ENCODE measurements around the gene ERAP2.

Gene ERAP2

GRCh38 chr5:96844481-96844990 lies 31.8 kb upstream of the ERAP2 start:
- H3K9ac ChIP-seq (ENCODE audit: low read depth, low read length) = no peak overlapping the region
- H3K4me3 ChIP-seq (ENCODE audit: low read depth, low read length) = no peak overlapping the region
- no peak overlapping the region for H3K27ac ChIP-seq (ENCODE audit: low read depth, low read length)

GRCh38 chr5:96851312-96852062 lies 24.8 kb upstream of the ERAP2 start:
- no peaks in the 10 kb centered on the region for H3K4me1 ChIP-seq (ENCODE audit: control insufficient read depth, insufficient read depth, low read length)
- H3K9ac ChIP-seq (ENCODE audit: low read depth, low read length) = no peak overlapping the region
- no peak overlapping the region for H3K27ac ChIP-seq (ENCODE audit: low read depth, low read length)
- no peaks in the 10 kb centered on the region for H3K9me3 ChIP-seq (ENCODE audit: control insufficient read depth, insufficient read depth, low read length)
- H3K4me3 ChIP-seq (ENCODE audit: low read depth, low read length) = no peak overlapping the region
- no peaks in the 10 kb centered on the region for H3K36me3 ChIP-seq (ENCODE audit: control insufficient read depth, insufficient read depth, low read length)
- no peaks in the 10 kb centered on the region for H3K27me3 ChIP-seq (ENCODE audit: control insufficient read depth, insufficient read depth, low read length)

More at GRCh38 chr5:96844481-96844990, 31.8 kb upstream of the ERAP2 start:
- Histone ChIP-seq H3K9me3 (ENCODE audit: control insufficient read depth, insufficient read depth, low read length) (no peaks in the 10 kb centered on the region), H3K4me1 (ENCODE audit: control insufficient read depth, insufficient read depth, low read length) (no peaks in the 10 kb centered on the region), H3K27me3 (ENCODE audit: control insufficient read depth, insufficient read depth, low read length) (no peaks in the 10 kb centered on the region), H3K36me3 (ENCODE audit: control insufficient read depth, insufficient read depth, low read length) (no peaks in the 10 kb centered on the region)

- H3K9me3 ChIP-seq (ENCODE audit: control insufficient read depth, insufficient read depth, low read length) = no peaks in the 10 kb centered on the region
- no peaks in the 10 kb centered on the region for H3K4me1 ChIP-seq (ENCODE audit: control insufficient read depth, insufficient read depth, low read length)
- no peak overlapping the region for H3K27ac ChIP-seq (ENCODE audit: low read depth, low read length)
- H3K9ac ChIP-seq (ENCODE audit: low read depth, low read length) = no peak overlapping the region
- no peaks in the 10 kb centered on the region for H3K36me3 ChIP-seq (ENCODE audit: control insufficient read depth, insufficient read depth, low read length)
- H3K4me3 ChIP-seq (ENCODE audit: low read depth, low read length) = no peak overlapping the region
- no peaks in the 10 kb centered on the region for H3K27me3 ChIP-seq (ENCODE audit: control insufficient read depth, insufficient read depth, low read length)
These were observed 23.5 kb upstream of the ERAP2 start for GRCh38 chr5:96852759-96853158.

- Histone ChIP-seq H3K27ac (ENCODE audit: low read depth, low read length) (no peak overlapping the region), H3K4me1 (ENCODE audit: control insufficient read depth, insufficient read depth, low read length) (no peaks in the 10 kb centered on the region), H3K9ac (ENCODE audit: low read depth, low read length) (no peak overlapping the region), H3K4me3 (ENCODE audit: low read depth, low read length) (no peak overlapping the region), H3K9me3 (ENCODE audit: control insufficient read depth, insufficient read depth, low read length) (no peaks in the 10 kb centered on the region), H3K27me3 (ENCODE audit: control insufficient read depth, insufficient read depth, low read length) (no peaks in the 10 kb centered on the region), H3K36me3 (ENCODE audit: control insufficient read depth, insufficient read depth, low read length) (no peaks in the 10 kb centered on the region)
These were observed 22.2 kb upstream of the ERAP2 start for GRCh38 chr5:96854067-96854466.

GRCh38 chr5:96855031-96855872 lies 21.0 kb upstream of the ERAP2 start:
- Histone ChIP-seq H3K4me3 (ENCODE audit: low read depth, low read length) (no peak overlapping the region), H3K36me3 (ENCODE audit: control insufficient read depth, insufficient read depth, low read length) (no peaks in the 10 kb centered on the region), H3K27me3 (ENCODE audit: control insufficient read depth, insufficient read depth, low read length) (no peaks in the 10 kb centered on the region), H3K9ac (ENCODE audit: low read depth, low read length) (no peak overlapping the region), H3K4me1 (ENCODE audit: control insufficient read depth, insufficient read depth, low read length) (no peaks in the 10 kb centered on the region), H3K27ac (ENCODE audit: low read depth, low read length) (no peak overlapping the region), H3K9me3 (ENCODE audit: control insufficient read depth, insufficient read depth, low read length) (no peaks in the 10 kb centered on the region)

GRCh38 chr5:96856371-96856770 lies 19.9 kb upstream of the ERAP2 start:
- Histone ChIP-seq H3K36me3 (ENCODE audit: control insufficient read depth, insufficient read depth, low read length) (no peaks in the 10 kb centered on the region), H3K9me3 (ENCODE audit: control insufficient read depth, insufficient read depth, low read length) (no peaks in the 10 kb centered on the region)

GRCh38 chr5:96857454-96857853 lies 18.8 kb upstream of the ERAP2 start:
- H3K4me1 ChIP-seq (ENCODE audit: control insufficient read depth, insufficient read depth, low read length) = no peaks in the 10 kb centered on the region
- H3K27me3 ChIP-seq (ENCODE audit: control insufficient read depth, insufficient read depth, low read length) = no peaks in the 10 kb centered on the region
- no peak overlapping the region for H3K27ac ChIP-seq (ENCODE audit: low read depth, low read length)
- H3K9me3 ChIP-seq (ENCODE audit: control insufficient read depth, insufficient read depth, low read length) = no peaks in the 10 kb centered on the region
- no peak overlapping the region for H3K4me3 ChIP-seq (ENCODE audit: low read depth, low read length)
- H3K9ac ChIP-seq (ENCODE audit: low read depth, low read length) = no peak overlapping the region
- H3K36me3 ChIP-seq (ENCODE audit: control insufficient read depth, insufficient read depth, low read length) = no peaks in the 10 kb centered on the region

More at GRCh38 chr5:96856371-96856770, 19.9 kb upstream of the ERAP2 start:
- Histone ChIP-seq H3K4me1 (ENCODE audit: control insufficient read depth, insufficient read depth, low read length) (no peaks in the 10 kb centered on the region), H3K27ac (ENCODE audit: low read depth, low read length) (no peak overlapping the region), H3K27me3 (ENCODE audit: control insufficient read depth, insufficient read depth, low read length) (no peaks in the 10 kb centered on the region), H3K4me3 (ENCODE audit: low read depth, low read length) (no peak overlapping the region), H3K9ac (ENCODE audit: low read depth, low read length) (no peak overlapping the region)

- Histone ChIP-seq H3K4me1 (ENCODE audit: control insufficient read depth, insufficient read depth, low read length) (no peaks in the 10 kb centered on the region), H3K4me3 (ENCODE audit: low read depth, low read length) (no peak overlapping the region), H3K27me3 (ENCODE audit: control insufficient read depth, insufficient read depth, low read length) (no peaks in the 10 kb centered on the region), H3K36me3 (ENCODE audit: control insufficient read depth, insufficient read depth, low read length) (no peaks in the 10 kb centered on the region), H3K27ac (ENCODE audit: low read depth, low read length) (no peak overlapping the region), H3K9ac (ENCODE audit: low read depth, low read length) (no peak overlapping the region), H3K9me3 (ENCODE audit: control insufficient read depth, insufficient read depth, low read length) (no peaks in the 10 kb centered on the region)
These were observed 18.4 kb upstream of the ERAP2 start for GRCh38 chr5:96857924-96858323.

- H3K27me3 ChIP-seq (ENCODE audit: control insufficient read depth, insufficient read depth, low read length) = no peaks in the 10 kb centered on the region
- H3K4me3 ChIP-seq (ENCODE audit: low read depth, low read length) = no peak overlapping the region
- H3K9ac ChIP-seq (ENCODE audit: low read depth, low read length) = no peak overlapping the region
- H3K9me3 ChIP-seq (ENCODE audit: control insufficient read depth, insufficient read depth, low read length) = no peaks in the 10 kb centered on the region
- H3K4me1 ChIP-seq (ENCODE audit: control insufficient read depth, insufficient read depth, low read length) = no peaks in the 10 kb centered on the region
- no peaks in the 10 kb centered on the region for H3K36me3 ChIP-seq (ENCODE audit: control insufficient read depth, insufficient read depth, low read length)
- H3K27ac ChIP-seq (ENCODE audit: low read depth, low read length) = no peak overlapping the region
These were observed 16.9 kb upstream of the ERAP2 start for GRCh38 chr5:96859375-96859774.

GRCh38 chr5:96861076-96861475 lies 15.2 kb upstream of the ERAP2 start:
- Histone ChIP-seq H3K27me3 (ENCODE audit: control insufficient read depth, insufficient read depth, low read length) (no peaks in the 10 kb centered on the region), H3K9me3 (ENCODE audit: control insufficient read depth, insufficient read depth, low read length) (no peaks in the 10 kb centered on the region), H3K4me1 (ENCODE audit: control insufficient read depth, insufficient read depth, low read length) (no peaks in the 10 kb centered on the region), H3K9ac (ENCODE audit: low read depth, low read length) (no peak overlapping the region), H3K27ac (ENCODE audit: low read depth, low read length) (no peak overlapping the region), H3K4me3 (ENCODE audit: low read depth, low read length) (no peak overlapping the region), H3K36me3 (ENCODE audit: control insufficient read depth, insufficient read depth, low read length) (no peaks in the 10 kb centered on the region)

GRCh38 chr5:96863114-96863513 lies 13.2 kb upstream of the ERAP2 start:
- H3K9me3 ChIP-seq (ENCODE audit: control insufficient read depth, insufficient read depth, low read length) = no peaks in the 10 kb centered on the region
- no peaks in the 10 kb centered on the region for H3K36me3 ChIP-seq (ENCODE audit: control insufficient read depth, insufficient read depth, low read length)
- no peak overlapping the region for H3K4me3 ChIP-seq (ENCODE audit: low read depth, low read length)
- no peaks in the 10 kb centered on the region for H3K27me3 ChIP-seq (ENCODE audit: control insufficient read depth, insufficient read depth, low read length)
- H3K4me1 ChIP-seq (ENCODE audit: control insufficient read depth, insufficient read depth, low read length) = no peaks in the 10 kb centered on the region
- H3K27ac ChIP-seq (ENCODE audit: low read depth, low read length) = no peak overlapping the region
- H3K9ac ChIP-seq (ENCODE audit: low read depth, low read length) = no peak overlapping the region

Data from HUES48 (cell line).